WERI-Rb-1 (cell line): ENCODE results near the gene SEZ6.
"Not testable (repeated sequence)": the region's sequence is repeated elsewhere in the genome, so short reads cannot be mapped to it uniquely, and the experiment has no call there.

ENCODE experiments used
- DNase-seq: peaks from one replicate; pipeline ENCODE4 v3.0.0-alpha.2; 2020
- H3K27ac ChIP-seq: fragments of 250-450 bp; sonication (Bioruptor Pico); 2 replicates; pipeline ENCODE4 v1.5.1; 2020; ENCODE audit warnings: mild to moderate bottlenecking, moderate library complexity
- H3K27me3 ChIP-seq: fragments of 250-450 bp; sonication (Bioruptor Pico); 2 replicates; pipeline ENCODE4 v1.5.1; 2021; ENCODE audit warnings: mild to moderate bottlenecking, low read depth, moderate library complexity; ENCODE audit not compliant: insufficient read depth, severe bottlenecking
- H3K36me3 ChIP-seq: fragments of 250-450 bp; sonication (Bioruptor Pico); 2 replicates; pipeline ENCODE4 v1.5.1; 2020; ENCODE audit warnings: mild to moderate bottlenecking, moderate library complexity
- H3K4me3 ChIP-seq: 2 replicates; pipeline ENCODE4 v1.5.1; 2011; ENCODE audit warnings: low read depth, mild to moderate bottlenecking, control low read depth, low read length
- H3K9me3 ChIP-seq: fragments of 250-450 bp; sonication (Bioruptor Pico); 2 replicates; pipeline ENCODE4 v1.5.1; 2021; ENCODE audit warnings: mild to moderate bottlenecking, moderate library complexity; ENCODE audit not compliant: severe bottlenecking
- CTCF ChIP-seq: IDR thresholded peaks from 2 replicates; pipeline ENCODE4 v1.5.1; 2011; ENCODE audit warnings: low read depth, mild to moderate bottlenecking, control low read depth, inconsistent platforms, low read length

SEZ6 gene

GRCh38 chr17:28940142-28940541 is 65.7 kb downstream of the SEZ6 start:
- Histone ChIP-seq H3K27ac (no peak overlapping the region), H3K4me3 (no peak overlapping the region), H3K9me3 (no peaks in the 10 kb centered on the region), H3K36me3 (peaks cover 47% of the 10 kb centered on the region), H3K27me3 (no peaks in the 10 kb centered on the region)
- TF ChIP-seq CTCF: no peak
- no peak for DNase-seq

GRCh38 chr17:28938552-28938951 is 67.3 kb downstream of the SEZ6 start:
- Histone ChIP-seq H3K9me3 (no peaks in the 10 kb centered on the region), H3K27me3 (no peaks in the 10 kb centered on the region), H3K4me3 (no peak overlapping the region), H3K27ac (no peak overlapping the region), H3K36me3 (peaks cover 38% of the 10 kb centered on the region)
- DNase-seq: no peak
- TF ChIP-seq CTCF: no peak

- Histone ChIP-seq H3K4me3 (no peak overlapping the region), H3K36me3 (peaks cover 29% of the 10 kb centered on the region), H3K27ac (no peak overlapping the region), H3K9me3 (no peaks in the 10 kb centered on the region), H3K27me3 (no peaks in the 10 kb centered on the region)
- no peak for DNase-seq
- no peak for TF ChIP-seq CTCF
These were observed 68.6 kb downstream of the SEZ6 start for GRCh38 chr17:28937044-28937729.

GRCh38 chr17:28935744-28936460 is 69.9 kb downstream of the SEZ6 start:
- H3K36me3 ChIP-seq: peaks cover 23% of the 10 kb centered on the region
- TF ChIP-seq CTCF: no peak
- no peak for DNase-seq
- H3K9me3 ChIP-seq: no peaks in the 10 kb centered on the region
- no peak overlapping the region for H3K4me3 ChIP-seq
- no peaks in the 10 kb centered on the region for H3K27me3 ChIP-seq
- H3K27ac ChIP-seq: no peak overlapping the region

GRCh38 chr17:28934508-28934907 is 71.3 kb downstream of the SEZ6 start:
- not testable (repeated sequence) for H3K27me3 ChIP-seq, H3K4me3 ChIP-seq, H3K9me3 ChIP-seq, DNase-seq, H3K27ac ChIP-seq
- H3K36me3 ChIP-seq: peaks cover 19% of the 10 kb centered on the region

GRCh38 chr17:28929787-28930186 is 76.0 kb downstream of the SEZ6 start:
- Histone ChIP-seq H3K36me3 (peaks cover 47% of the 10 kb centered on the region), H3K27me3 (no peaks in the 10 kb centered on the region), H3K9me3 (no peaks in the 10 kb centered on the region), H3K27ac (no peak overlapping the region), H3K4me3 (no peak overlapping the region)
- DNase-seq: no peak
- no peak for TF ChIP-seq CTCF
